Measurements from ENCODE around the gene SCYL1.

The SCYL1 gene

DNA sequence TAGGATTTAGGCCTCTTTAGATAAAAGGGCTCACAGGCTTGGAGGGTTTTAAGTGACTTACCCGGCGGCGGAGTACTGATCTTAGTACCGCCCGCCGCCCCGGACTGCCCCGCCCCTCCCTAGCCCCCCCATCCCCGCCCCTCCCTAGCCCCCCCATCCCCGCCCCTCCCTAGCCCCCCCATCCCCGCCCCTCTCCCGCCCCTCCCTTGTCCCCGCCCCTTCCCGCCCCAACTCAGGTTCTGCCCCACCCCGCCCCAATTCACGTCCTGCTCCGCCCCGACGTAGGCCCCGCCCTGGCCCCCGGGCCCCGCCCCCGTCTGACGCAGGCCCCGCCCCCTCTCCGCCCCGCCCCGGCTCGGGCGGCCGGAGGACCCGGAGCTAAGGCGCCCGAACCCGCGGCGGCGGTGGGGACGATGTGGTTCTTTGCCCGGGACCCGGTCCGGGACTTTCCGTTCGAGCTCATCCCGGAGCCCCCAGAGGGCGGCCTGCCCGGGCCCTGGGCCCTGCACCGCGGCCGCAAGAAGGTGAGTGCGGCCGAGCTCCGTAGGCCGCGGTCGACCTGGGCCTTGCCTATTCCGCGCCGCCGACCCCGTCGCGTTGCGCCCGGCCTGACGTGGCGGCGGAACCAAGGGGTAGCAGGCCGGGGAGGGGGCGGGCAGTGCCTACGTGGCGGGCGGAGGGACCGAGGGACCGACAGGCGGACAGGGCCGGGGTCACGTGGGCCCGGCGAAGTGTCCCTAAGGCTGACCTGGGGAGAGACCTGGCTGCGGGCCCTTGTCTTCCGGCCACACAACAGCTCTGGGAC, at the start of gene SCYL1:
Gene SCYL1 (plus strand): TSS at position 343 of the 805 bp plus-strand sequence. CDS start 71 bp downstream, at position 414.
- DNase-seq, result peak; percentile 90

- no peak for DNase-seq
Observed at GRCh38 chr11:65476632-65477148, 48.2 kb upstream of the SCYL1 start.

DNA sequence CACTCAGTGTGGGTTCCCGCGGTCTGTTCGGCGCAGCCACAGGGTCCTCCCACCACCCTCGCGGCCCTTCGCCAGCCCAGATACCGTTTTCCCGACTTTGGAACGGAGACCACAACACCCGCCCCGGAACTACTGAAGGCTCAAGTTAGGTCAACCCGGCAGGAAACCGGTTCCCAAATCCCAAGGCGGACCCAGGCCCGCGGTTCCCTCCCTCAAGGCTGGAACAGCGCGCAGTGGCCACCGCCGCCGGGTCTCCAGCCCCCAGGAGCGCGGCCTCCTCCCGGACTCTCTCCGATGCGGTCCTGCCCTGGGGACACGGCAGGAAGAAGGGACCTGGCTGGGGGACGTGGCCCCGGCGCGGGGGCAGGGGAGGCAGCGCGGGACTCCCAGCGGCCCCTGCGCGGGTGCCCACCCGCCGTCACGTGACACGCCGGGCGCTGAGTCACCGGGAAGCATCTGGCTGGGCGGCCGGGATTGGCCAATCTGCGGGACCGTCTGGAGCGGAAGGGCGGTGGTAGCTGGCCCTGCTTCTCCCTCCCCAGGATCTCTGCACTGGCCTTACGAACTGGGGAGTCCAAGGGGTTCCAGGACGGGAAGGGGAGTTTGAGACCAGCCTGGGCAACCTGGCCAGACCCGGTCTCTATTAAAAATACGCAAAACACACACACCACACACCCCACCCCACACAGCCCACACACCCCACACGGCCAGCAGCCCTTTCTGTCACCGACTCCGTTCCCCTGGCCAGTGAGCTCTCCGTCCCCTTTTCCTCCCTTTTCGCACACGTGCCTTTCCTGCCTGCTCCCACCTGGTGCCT, 47.5 kb upstream of the SCYL1 start:
- peak; percentile 97 for DNase-seq

DNA sequence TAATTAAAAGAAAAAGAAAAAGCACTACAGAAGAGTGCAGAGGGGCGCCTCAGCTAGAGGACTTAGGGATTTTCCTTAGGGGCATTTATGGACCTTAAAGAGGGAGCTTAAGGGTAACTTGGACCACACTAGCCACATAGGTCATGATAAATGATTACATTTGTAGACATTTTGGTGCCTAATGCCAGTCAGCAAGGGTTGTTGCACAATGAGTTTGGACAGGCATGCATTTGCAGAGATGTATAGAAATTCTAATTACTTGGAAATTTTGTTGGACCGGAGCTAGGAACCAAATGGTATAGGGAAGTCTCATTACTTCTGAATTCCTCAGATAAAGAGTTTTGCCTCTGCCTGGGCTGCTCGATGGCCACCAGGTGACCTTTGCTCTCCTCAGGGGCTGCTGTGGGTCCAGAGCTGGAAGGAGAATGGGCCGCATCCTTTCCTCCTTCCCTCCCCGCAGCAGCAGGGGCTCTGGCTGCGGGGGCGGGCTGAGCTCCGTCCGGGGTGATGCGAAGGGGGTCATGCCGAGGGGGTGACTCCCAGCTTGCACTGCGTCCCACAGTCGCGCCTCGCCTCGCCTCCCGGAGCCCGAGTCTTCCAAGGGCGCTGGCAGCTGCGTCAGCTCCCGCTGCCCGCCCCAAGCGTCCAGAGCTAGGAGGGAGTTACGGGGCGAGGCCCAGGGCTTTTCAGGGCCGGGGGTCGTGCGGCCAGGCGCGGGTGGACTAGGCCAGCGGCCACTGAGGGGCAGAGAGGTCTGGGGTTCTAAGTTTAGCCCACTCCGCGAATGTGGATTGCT, 46.3 kb upstream of the SCYL1 start:
- peak; percentile 67 for DNase-seq

GRCh38 chr11:65479184-65480145, 45.4 kb upstream of the SCYL1 start:
- DNase-seq, result peak; percentile 66

GRCh38 chr11:65482306-65482850, 42.5 kb upstream of the SCYL1 start:
- no peak for DNase-seq

- DNase-seq, result peak; percentile 43
Observed at GRCh38 chr11:65485920-65486219, 39.0 kb upstream of the SCYL1 start.

DNA sequence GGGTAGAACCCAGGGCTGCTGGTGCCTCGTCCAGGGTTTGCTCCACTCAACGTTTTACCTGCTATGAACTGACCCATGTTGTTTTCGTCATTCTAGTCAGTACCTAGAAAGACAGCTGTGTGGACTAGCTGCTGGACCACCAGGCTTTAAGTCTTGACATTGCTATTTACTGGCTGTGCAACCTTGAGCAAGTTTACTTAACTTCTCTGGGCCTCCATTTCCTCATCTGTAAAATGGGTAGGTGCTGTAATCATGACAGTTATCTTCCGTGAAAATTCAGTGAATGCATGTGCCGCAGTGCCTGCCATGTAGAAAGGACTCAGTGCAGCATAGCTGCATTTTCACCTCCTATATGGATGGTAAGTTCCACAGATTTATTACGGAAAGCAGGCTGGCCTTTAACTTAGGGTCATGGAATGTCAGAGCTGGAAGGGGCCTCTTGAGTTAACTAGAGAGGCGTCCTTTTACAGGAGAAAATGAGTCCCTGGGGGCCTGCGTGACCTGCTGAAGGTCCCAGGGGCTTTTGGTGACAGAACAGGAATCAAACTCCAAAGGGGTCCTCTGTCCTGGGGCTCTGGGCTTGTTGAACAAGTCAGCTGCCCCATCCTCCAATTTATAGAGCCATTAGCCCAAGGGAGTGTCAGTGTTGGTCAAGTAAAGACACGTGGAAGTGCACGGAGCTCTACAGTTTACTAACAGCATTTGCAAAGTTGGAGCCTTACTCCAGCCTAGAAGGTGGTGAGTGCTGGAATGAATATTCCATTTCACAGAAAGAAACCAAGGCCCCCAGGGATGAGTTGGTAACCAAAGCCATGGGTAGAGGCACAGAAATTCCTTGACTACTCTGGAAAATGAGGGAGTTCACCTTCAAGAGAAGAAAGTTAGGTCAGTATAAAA, 38.1 kb upstream of the SCYL1 start:
- peak; percentile 57 for DNase-seq

- DNase-seq, result peak; percentile 100
Observed at GRCh38 chr11:65487467-65488272, 37.2 kb upstream of the SCYL1 start.

GRCh38 chr11:65488273-65489034, 36.4 kb upstream of the SCYL1 start:
- DNase-seq, result peak; percentile 67

GRCh38 chr11:65489035-65489705, 35.7 kb upstream of the SCYL1 start:
- peak; percentile 90 for DNase-seq

- peak; percentile 80 for DNase-seq
Observed at GRCh38 chr11:65489706-65490320, 35.1 kb upstream of the SCYL1 start.

DNA sequence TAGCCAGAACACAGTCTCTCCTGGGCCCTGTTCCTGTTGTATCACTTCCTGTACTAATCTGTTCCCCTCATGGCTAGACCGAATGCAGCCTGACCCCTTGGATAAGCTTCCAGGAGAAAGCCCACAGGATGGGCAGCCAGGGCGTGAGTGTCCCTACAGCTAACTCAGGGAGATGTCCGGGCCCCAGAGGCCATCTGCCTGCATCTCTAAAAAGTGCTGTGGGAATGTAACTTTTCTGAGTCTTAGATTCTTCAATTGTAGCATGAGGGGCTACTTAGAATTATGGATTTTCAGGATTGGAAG, 33.8 kb upstream of the SCYL1 start:
- DNase-seq, result no peak

GRCh38 chr11:65491614-65492386, 33.1 kb upstream of the SCYL1 start:
- peak; percentile 92 for DNase-seq

GRCh38 chr11:65492387-65492636, 32.6 kb upstream of the SCYL1 start:
- no peak for DNase-seq

- peak; percentile 65 for DNase-seq
Observed at GRCh38 chr11:65492637-65493366, 32.1 kb upstream of the SCYL1 start.

Data from eye (tissue), 1 donor.